Activated CD8-positive, alpha-beta memory T cell treated with anti-CD3 and anti-CD28 coated beads, Interleukin-2, amount 50 U/mL, for 1 hour (primary cell): Measurements from ENCODE around the gene TMCO4.
"Not testable (repeated sequence)": the region's sequence is repeated elsewhere in the genome, so short reads cannot be mapped to it uniquely, and the experiment has no call there.

Experiments
- DNase-seq: peaks from one replicate; pipeline ENCODE4 v3.0.0-alpha.2; 2020; ENCODE audit errors: extremely low read depth

TMCO4 gene

DNA sequence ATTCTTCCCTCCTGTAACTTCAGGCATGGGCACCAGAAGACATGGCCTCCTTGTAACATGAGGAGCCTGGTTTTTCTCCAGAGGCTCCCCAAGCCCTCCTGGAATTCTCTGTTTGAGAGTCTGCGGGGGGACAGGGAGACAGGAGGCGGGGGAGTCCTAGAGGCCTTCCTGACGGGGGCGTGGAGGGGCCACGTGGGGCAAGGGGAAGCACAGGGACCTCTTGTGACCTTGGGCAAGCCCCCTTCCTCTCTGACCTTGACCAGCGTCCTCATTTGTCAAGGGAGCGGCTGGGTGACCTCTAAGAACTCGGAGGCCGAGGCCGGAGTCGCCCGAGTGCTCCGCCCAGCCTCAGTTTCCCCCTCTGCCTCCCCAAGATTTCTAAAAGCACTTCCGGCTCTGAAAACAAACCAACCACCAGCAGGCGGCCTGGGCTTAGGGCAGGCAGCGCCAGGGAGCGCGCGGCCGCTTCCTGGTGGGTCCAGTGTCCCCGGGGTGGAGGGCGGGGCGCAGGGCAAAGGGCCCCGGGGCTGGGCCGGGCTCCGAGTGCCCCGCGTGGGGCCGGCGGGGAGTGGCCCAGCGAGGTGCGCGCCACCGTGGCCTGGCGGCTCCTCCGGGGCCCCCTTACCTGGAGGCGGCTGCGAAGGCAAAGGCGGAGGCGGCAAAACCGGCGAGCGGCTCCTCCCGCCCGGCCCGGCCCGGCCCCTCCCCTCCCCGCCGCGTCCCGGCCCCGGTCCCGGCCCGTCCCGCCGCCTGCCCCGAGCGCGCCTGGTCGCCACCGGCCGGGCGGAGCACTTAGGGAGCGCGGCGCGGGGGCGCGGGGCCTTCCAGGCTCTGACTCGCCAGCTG is at the start of gene TMCO4:
TSS of gene TMCO4 (minus strand) at position 687 of the 846 bp plus-strand sequence. CDS start 19,158 bp downstream, outside the sequence.
- DNase-seq, result no peak

DNA sequence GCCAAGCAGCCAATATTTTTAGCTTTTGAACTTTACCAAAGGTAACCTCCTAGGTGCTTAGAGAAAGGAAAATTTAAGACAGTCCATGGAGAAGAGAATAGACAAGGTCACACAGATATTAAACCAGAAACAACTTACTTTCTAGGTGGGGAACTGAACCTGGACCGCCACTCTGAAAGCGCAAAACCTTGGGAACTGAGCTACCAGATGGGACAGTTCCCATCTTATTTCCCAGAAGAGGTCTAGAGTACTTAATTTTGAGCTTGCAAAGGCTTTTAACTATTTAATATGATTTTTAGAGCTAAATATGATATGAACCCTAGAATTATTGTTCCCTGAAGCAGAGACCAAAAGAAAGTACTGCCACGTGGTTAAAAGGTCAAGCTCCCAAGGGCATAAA is 49.6 kb upstream of the TMCO4 start:
- not testable (repeated sequence) for DNase-seq

GRCh38 chr1:19847334-19847733 is 47.6 kb upstream of the TMCO4 start:
- not testable (repeated sequence) for DNase-seq

- DNase-seq, result no peak
Observed at GRCh38 chr1:19846338-19846737, 46.6 kb upstream of the TMCO4 start.

GRCh38 chr1:19845555-19845954 is 45.8 kb upstream of the TMCO4 start:
- DNase-seq, result no peak

GRCh38 chr1:19844731-19845495 is 45.2 kb upstream of the TMCO4 start:
- no peak for DNase-seq

- DNase-seq, result no peak
Observed at GRCh38 chr1:19840228-19840627, 40.5 kb upstream of the TMCO4 start.

DNA sequence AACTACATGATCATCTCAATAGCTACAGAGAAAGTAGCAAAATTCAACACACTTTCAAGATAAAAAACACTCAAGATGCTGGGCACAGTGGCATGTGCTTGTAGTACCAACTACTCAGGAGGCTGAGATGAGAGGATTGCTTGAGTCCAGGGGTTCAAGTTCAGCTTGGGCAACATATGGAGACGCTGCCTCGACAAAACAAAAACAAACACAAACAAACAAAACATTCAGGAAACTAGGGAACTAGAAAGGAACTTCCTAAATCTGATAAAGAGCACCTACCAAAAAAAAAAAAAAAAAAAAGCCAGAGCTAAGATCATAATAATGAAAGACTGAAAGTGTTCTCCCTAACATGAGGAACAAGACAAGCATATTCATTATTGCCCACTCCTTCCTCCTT is 38.1 kb upstream of the TMCO4 start:
- DNase-seq, result no peak

- DNase-seq, result no peak
Observed at GRCh38 chr1:19835578-19835977, 35.9 kb upstream of the TMCO4 start.

DNA sequence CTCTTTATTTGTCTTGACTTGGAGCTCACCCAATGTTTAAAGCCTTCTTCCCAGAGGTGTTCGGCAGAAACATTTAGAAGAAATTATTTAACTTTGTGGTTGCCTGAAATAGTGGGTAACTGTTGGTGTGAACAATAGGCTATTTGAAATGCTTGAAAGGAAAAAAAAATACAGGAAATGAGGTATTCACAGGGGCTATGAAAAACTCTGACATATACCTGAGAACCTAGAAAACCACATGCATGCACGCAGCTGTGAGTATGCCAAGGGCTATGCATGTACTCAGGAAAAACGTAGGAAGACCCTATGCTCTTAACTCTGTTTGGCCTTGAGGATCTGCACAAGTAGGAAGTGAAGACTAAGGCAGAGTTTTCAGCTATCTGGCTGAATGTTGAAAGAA is 31.7 kb upstream of the TMCO4 start:
- DNase-seq, result no peak

- DNase-seq, result no peak
Observed at GRCh38 chr1:19828546-19828945, 28.8 kb upstream of the TMCO4 start.

- DNase-seq, result no peak
Observed at GRCh38 chr1:19825298-19825697, 25.6 kb upstream of the TMCO4 start.

GRCh38 chr1:19824541-19824940 is 24.8 kb upstream of the TMCO4 start:
- DNase-seq, result no peak

DNA sequence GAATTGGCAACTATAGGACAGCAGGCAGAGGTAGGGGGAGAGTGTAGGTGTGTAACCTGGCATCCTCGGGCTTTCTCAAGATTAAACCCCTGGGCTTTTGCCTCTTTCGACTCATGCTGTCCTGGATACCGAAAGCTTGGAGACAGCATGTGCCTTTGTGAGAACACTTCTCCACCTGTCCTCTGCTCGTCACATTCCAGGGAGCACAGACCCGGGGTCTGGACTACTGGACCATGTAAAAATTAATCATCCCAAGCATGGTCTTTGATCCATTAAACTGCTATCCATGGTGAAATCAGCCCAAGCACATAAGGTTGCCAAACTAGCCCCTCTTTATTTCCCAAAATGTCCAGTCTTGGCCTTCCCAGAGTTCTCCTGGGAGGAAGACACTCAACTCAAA is 24.3 kb upstream of the TMCO4 start:
- no peak for DNase-seq

DNA sequence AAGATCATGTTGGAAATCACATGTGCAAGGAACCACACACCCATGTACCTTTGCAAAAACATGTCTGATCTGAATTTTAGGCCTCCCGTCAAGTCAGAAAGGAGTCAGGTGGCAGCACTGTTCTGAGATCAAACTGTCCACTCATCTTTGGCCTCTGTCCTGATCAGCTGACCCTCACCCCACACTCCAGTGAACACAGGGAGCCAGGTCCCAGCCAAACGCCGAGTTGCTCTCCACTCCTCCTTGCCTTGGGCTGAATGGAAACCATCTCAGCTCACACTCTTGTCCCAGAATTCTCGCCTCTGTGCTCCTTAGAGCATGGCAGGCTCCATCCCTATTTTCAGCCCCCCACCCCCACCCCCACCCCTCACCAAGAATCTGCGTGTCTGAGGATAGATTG is 20.0 kb upstream of the TMCO4 start:
- no peak for DNase-seq

- no peak for DNase-seq
Observed at GRCh38 chr1:19818324-19818723, 18.6 kb upstream of the TMCO4 start.

DNA sequence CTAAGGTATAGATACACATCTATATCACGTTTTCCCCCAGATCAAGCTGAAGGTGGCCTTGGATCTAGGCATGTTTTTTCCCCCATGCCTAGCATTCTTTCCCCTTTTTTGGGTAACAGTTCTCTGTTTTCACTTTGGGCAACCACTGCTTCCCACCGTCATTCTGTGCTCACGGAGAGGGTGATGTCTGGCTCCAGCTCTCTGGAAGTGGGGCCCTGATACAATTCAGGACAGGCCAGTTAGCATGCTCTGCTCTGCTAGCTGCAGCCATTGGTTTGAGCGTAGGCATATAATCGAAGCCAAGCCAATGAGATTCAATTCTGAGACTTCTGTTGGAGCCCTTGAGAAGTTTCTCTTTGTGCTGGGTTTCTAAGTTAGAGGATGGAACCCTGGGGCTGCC is 17.4 kb upstream of the TMCO4 start:
- no peak for DNase-seq

- not testable (repeated sequence) for DNase-seq
Observed at GRCh38 chr1:19816737-19817086, 17.0 kb upstream of the TMCO4 start.

GRCh38 chr1:19815801-19816736 is 16.4 kb upstream of the TMCO4 start:
- no peak for DNase-seq

GRCh38 chr1:19814681-19815503 is 15.2 kb upstream of the TMCO4 start, which contains the start of gene RNF186:
Gene RNF186, minus strand, starts transcription at chr1:19815283. Its CDS starts 182 bp downstream, at chr1:19815101.
- no peak for DNase-seq

DNA sequence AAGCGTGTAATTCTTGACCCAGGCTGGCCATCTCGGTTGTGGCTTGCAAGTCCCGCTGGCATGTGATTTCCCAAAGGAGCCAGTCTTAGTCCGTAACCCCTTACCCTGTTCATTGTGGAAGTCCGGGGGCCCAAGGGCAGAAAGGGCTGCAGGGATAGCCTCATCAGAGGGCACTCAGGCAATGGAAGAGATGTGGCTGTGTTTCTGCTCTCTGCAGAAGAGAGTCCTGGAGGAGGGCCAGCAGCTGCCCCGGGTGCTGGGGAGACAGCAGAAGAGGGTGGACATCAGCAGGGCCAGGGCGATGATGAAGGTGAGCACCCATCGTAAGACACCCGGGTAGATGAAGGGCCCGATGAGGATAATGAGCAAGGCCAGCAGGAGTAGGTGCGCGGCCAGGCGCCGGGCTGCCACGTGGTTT is 14.5 kb upstream of the TMCO4 start:
- no peak for DNase-seq
